HL-60 (cell line): ENCODE data around the gene SNRNP48.

ENCODE experiments used
- CTCF ChIP-seq: IDR thresholded peaks from one replicate; pipeline ENCODE4 v1.5.1; 2011; ENCODE audit warnings: low read length, control low read depth, inconsistent platforms; ENCODE audit not compliant: insufficient read depth
- GABPA ChIP-seq: IDR thresholded peaks from 2 replicates; pipeline ENCODE4 v1.6.1; 2012; ENCODE audit warnings: low read depth
- POLR2AphosphoS5 ChIP-seq: IDR thresholded peaks from 2 replicates; pipeline ENCODE4 v1.6.1; 2012; ENCODE audit warnings: low read depth
- REST ChIP-seq: IDR thresholded peaks from 2 replicates; pipeline ENCODE4 v1.6.1; 2012; ENCODE audit warnings: low read depth; ENCODE audit not compliant: insufficient replicate concordance

GRCh38 chr6:7578931-7579330 is 11.1 kb upstream of the SNRNP48 start:
- no peak for TF ChIP-seq CTCF
- no peak for TF ChIP-seq GABPA
- TF ChIP-seq POLR2AphosphoS5: no peak
- no peak for TF ChIP-seq REST
